Adipocyte (in vitro differentiated cells): ENCODE measurements around the gene PLCXD3.

Source experiments
- DNase-seq: peaks from one replicate; pipeline ENCODE4 v3.0.0-alpha.2; 2015; ENCODE audit warnings: low read depth
- H3K27me3 ChIP-seq: replicated peaks from 2 replicates; pipeline ENCODE4 v1.7.0; 2013; ENCODE audit warnings: mild to moderate bottlenecking, low read length, moderate library complexity; ENCODE audit not compliant: control insufficient read depth, insufficient read depth
- H3K36me3 ChIP-seq: 2 replicates; pipeline ENCODE4 v1.7.0; 2013; ENCODE audit warnings: low read length, mild to moderate bottlenecking, moderate library complexity; ENCODE audit not compliant: control insufficient read depth, insufficient read depth, severe bottlenecking
- H3K4me1 ChIP-seq: 2 replicates; pipeline ENCODE4 v1.7.0; 2013; ENCODE audit warnings: mild to moderate bottlenecking, low read length, moderate library complexity; ENCODE audit not compliant: control insufficient read depth, insufficient read depth
- H3K4me3 ChIP-seq: 2 replicates; pipeline ENCODE4 v1.7.0; 2013; ENCODE audit warnings: mild to moderate bottlenecking, low read length, moderate library complexity
- H3K9ac ChIP-seq: 2 replicates; pipeline ENCODE4 v1.7.0; 2013; ENCODE audit warnings: mild to moderate bottlenecking, low read length, moderate library complexity
- H3K9me3 ChIP-seq: 2 replicates; pipeline ENCODE4 v1.7.0; 2013; ENCODE audit warnings: mild to moderate bottlenecking, low read length, moderate library complexity; ENCODE audit not compliant: control insufficient read depth

Gene PLCXD3

GRCh38 chr5:41410737-41411136 is 99.7 kb downstream of the PLCXD3 start:
- Histone ChIP-seq H3K9ac (no peak overlapping the region), H3K36me3 (no peaks in the 10 kb centered on the region), H3K4me1 (peaks cover 44% of the 10 kb centered on the region), H3K9me3 (no peaks in the 10 kb centered on the region), H3K4me3 (no peak overlapping the region), H3K27me3 (no peaks in the 10 kb centered on the region)
- DNase-seq = no peak

- DNase-seq = no peak
- H3K9me3 ChIP-seq = no peaks in the 10 kb centered on the region
- no peak overlapping the region for H3K9ac ChIP-seq
- no peak overlapping the region for H3K4me3 ChIP-seq
- H3K27me3 ChIP-seq = no peaks in the 10 kb centered on the region
- H3K36me3 ChIP-seq = no peaks in the 10 kb centered on the region
- peaks cover 44% of the 10 kb centered on the region for H3K4me1 ChIP-seq
Measured at GRCh38 chr5:41410307-41410706, 100.1 kb downstream of the PLCXD3 start.

GRCh38 chr5:41408676-41409443 is 101.5 kb downstream of the PLCXD3 start:
- DNase-seq = peak; percentile 14
- peak overlapping the region; percentile 13 for H3K9ac ChIP-seq
- H3K36me3 ChIP-seq = no peaks in the 10 kb centered on the region
- H3K4me3 ChIP-seq = no peak overlapping the region
- H3K9me3 ChIP-seq = no peaks in the 10 kb centered on the region
- peaks cover 42% of the 10 kb centered on the region for H3K4me1 ChIP-seq
- no peaks in the 10 kb centered on the region for H3K27me3 ChIP-seq

GRCh38 chr5:41406936-41407335 is 103.5 kb downstream of the PLCXD3 start:
- Histone ChIP-seq H3K9ac (no peak overlapping the region), H3K4me1 (peaks cover 28% of the 10 kb centered on the region), H3K36me3 (no peaks in the 10 kb centered on the region), H3K4me3 (no peak overlapping the region), H3K9me3 (no peaks in the 10 kb centered on the region), H3K27me3 (no peaks in the 10 kb centered on the region)
- DNase-seq = no peak

GRCh38 chr5:41406424-41406823 is 104.0 kb downstream of the PLCXD3 start:
- Histone ChIP-seq H3K9me3 (no peaks in the 10 kb centered on the region), H3K9ac (no peak overlapping the region), H3K27me3 (no peaks in the 10 kb centered on the region), H3K4me1 (peaks cover 28% of the 10 kb centered on the region), H3K36me3 (no peaks in the 10 kb centered on the region), H3K4me3 (no peak overlapping the region)
- no peak for DNase-seq

- no peak for DNase-seq
Measured at GRCh38 chr5:41404757-41405156, 105.6 kb downstream of the PLCXD3 start.

GRCh38 chr5:41403846-41404245 is 106.6 kb downstream of the PLCXD3 start:
- peaks cover 13% of the 10 kb centered on the region for H3K9me3 ChIP-seq
- peak; percentile 41 for DNase-seq
- H3K27me3 ChIP-seq = no peaks in the 10 kb centered on the region
- no peak overlapping the region for H3K9ac ChIP-seq
- H3K4me1 ChIP-seq = peaks cover 19% of the 10 kb centered on the region
- H3K36me3 ChIP-seq = no peaks in the 10 kb centered on the region
- no peak overlapping the region for H3K4me3 ChIP-seq

More at GRCh38 chr5:41404757-41405156, 105.6 kb downstream of the PLCXD3 start:
- Histone ChIP-seq H3K4me3 (no peak overlapping the region), H3K4me1 (peaks cover 28% of the 10 kb centered on the region), H3K36me3 (no peaks in the 10 kb centered on the region), H3K9ac (peak overlapping the region; percentile 21), H3K9me3 (peaks cover 4% of the 10 kb centered on the region), H3K27me3 (no peaks in the 10 kb centered on the region)

- peaks cover 18% of the 10 kb centered on the region for H3K9me3 ChIP-seq
- H3K4me3 ChIP-seq = no peak overlapping the region
- DNase-seq = no peak
- no peaks in the 10 kb centered on the region for H3K36me3 ChIP-seq
- no peaks in the 10 kb centered on the region for H3K27me3 ChIP-seq
- peaks cover 15% of the 10 kb centered on the region for H3K4me1 ChIP-seq
- H3K9ac ChIP-seq = no peak overlapping the region
Measured at GRCh38 chr5:41402845-41403244, 107.6 kb downstream of the PLCXD3 start.

- Histone ChIP-seq H3K9me3 (peaks cover 29% of the 10 kb centered on the region), H3K9ac (no peak overlapping the region), H3K36me3 (no peaks in the 10 kb centered on the region), H3K4me3 (no peak overlapping the region), H3K4me1 (peaks cover 7% of the 10 kb centered on the region), H3K27me3 (no peaks in the 10 kb centered on the region)
- DNase-seq = no peak
Measured at GRCh38 chr5:41399839-41400238, 110.6 kb downstream of the PLCXD3 start.

- no peaks in the 10 kb centered on the region for H3K4me1 ChIP-seq
- no peak for DNase-seq
- no peaks in the 10 kb centered on the region for H3K36me3 ChIP-seq
- H3K27me3 ChIP-seq = no peaks in the 10 kb centered on the region
- H3K9ac ChIP-seq = no peak overlapping the region
- H3K4me3 ChIP-seq = no peak overlapping the region
- peaks cover 17% of the 10 kb centered on the region for H3K9me3 ChIP-seq
Measured at GRCh38 chr5:41392016-41392415, 118.4 kb downstream of the PLCXD3 start.

GRCh38 chr5:41374631-41375030 is 135.8 kb downstream of the PLCXD3 start:
- Histone ChIP-seq H3K9me3 (no peaks in the 10 kb centered on the region), H3K4me1 (peaks cover 18% of the 10 kb centered on the region), H3K36me3 (no peaks in the 10 kb centered on the region), H3K27me3 (no peaks in the 10 kb centered on the region), H3K9ac (no peak overlapping the region), H3K4me3 (no peak overlapping the region)
- DNase-seq = no peak

GRCh38 chr5:41373230-41373629 is 137.2 kb downstream of the PLCXD3 start:
- Histone ChIP-seq H3K4me3 (no peak overlapping the region), H3K4me1 (peaks cover 21% of the 10 kb centered on the region)

More at GRCh38 chr5:41373230-41373629, 137.2 kb downstream of the PLCXD3 start:
- Histone ChIP-seq H3K27me3 (no peaks in the 10 kb centered on the region), H3K9ac (no peak overlapping the region), H3K9me3 (no peaks in the 10 kb centered on the region), H3K36me3 (no peaks in the 10 kb centered on the region)
- no peak for DNase-seq
